22Rv1 (cell line): ENCODE data around the gene LIN52.

ENCODE experiments used
- H3K27ac ChIP-seq: fragments of 450-650 bp; 2 replicates; pipeline ENCODE4 v1.5.1; 2017
- CTCF ChIP-seq: fragments of 450-650 bp; IDR thresholded peaks from 2 replicates; pipeline ENCODE4 v1.5.1; 2017; ENCODE audit warnings: mild to moderate bottlenecking
- ZFX ChIP-seq: fragments of 450-650 bp; IDR thresholded peaks from 2 replicates; pipeline ENCODE4 v1.6.1; 2017; ENCODE audit warnings: antibody characterized with exemption, borderline replicate concordance

Gene LIN52

GRCh38 chr14:74204491-74204890 lies 119.7 kb downstream of the LIN52 start:
- TF ChIP-seq CTCF = no peak
- no peak for TF ChIP-seq ZFX
- H3K27ac ChIP-seq = no peak overlapping the region

GRCh38 chr14:74205882-74206281 lies 121.1 kb downstream of the LIN52 start:
- no peak overlapping the region for H3K27ac ChIP-seq
- TF ChIP-seq ZFX (no peak), CTCF (no peak)

- no peak overlapping the region for H3K27ac ChIP-seq
- TF ChIP-seq CTCF (peak; percentile 57), ZFX (no peak)
These were observed 123.2 kb downstream of the LIN52 start for GRCh38 chr14:74207943-74208342.

- TF ChIP-seq ZFX = no peak
- no peak for TF ChIP-seq CTCF
- no peak overlapping the region for H3K27ac ChIP-seq
These were observed 123.9 kb downstream of the LIN52 start for GRCh38 chr14:74208642-74209041.

GRCh38 chr14:74211945-74212580 lies 127.3 kb downstream of the LIN52 start:
- TF ChIP-seq ZFX = no peak
- no peak for TF ChIP-seq CTCF
- H3K27ac ChIP-seq = no peak overlapping the region

GRCh38 chr14:74213907-74214803 lies 129.4 kb downstream of the LIN52 start:
- TF ChIP-seq CTCF (no peak), ZFX (no peak)
- H3K27ac ChIP-seq = no peak overlapping the region

GRCh38 chr14:74216671-74217070 lies 131.9 kb downstream of the LIN52 start:
- TF ChIP-seq ZFX (no peak), CTCF (no peak)
- H3K27ac ChIP-seq = no peak overlapping the region
